B cell (primary cell): ENCODE data around the gene PARP8.

Source experiments
- EZH2 ChIP-seq: IDR thresholded peaks from 2 replicates; pipeline ENCODE4 v1.6.1; 2012; ENCODE audit warnings: borderline replicate concordance, low read depth, mild to moderate bottlenecking, moderate library complexity, low read length; ENCODE audit not compliant: insufficient read depth, poor library complexity, severe bottlenecking
- TF ChIP-seq, protein P1 (sequence below): fragments of 200-600 bp; IDR thresholded peaks from one replicate; pipeline ENCODE4 v1.8.0; 2022; ENCODE audit warnings: antibody characterized with exemption, mild to moderate bottlenecking

DNA sequence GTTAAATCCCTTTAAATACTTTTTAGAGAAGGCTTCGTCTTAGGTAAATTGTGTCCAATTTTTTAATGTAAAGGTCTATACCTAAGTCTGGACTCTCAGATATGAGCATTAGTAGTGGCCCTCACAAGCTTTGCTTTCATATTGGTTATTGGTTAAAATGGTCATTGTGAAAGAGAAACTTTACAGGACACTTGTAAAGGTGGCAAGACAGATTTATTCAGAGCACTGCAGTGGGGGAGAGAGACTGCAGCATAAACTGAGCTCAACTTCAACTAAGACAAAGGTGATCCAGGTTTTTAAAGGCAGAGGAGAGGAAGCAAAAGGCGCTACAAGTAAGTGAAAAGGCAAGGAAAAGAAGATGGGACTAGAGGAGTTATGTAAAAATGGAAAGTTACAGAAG, 157.7 kb downstream of the PARP8 start:
- no peak for TF ChIP-seq EZH2
- TF ChIP-seq, protein P1, sequence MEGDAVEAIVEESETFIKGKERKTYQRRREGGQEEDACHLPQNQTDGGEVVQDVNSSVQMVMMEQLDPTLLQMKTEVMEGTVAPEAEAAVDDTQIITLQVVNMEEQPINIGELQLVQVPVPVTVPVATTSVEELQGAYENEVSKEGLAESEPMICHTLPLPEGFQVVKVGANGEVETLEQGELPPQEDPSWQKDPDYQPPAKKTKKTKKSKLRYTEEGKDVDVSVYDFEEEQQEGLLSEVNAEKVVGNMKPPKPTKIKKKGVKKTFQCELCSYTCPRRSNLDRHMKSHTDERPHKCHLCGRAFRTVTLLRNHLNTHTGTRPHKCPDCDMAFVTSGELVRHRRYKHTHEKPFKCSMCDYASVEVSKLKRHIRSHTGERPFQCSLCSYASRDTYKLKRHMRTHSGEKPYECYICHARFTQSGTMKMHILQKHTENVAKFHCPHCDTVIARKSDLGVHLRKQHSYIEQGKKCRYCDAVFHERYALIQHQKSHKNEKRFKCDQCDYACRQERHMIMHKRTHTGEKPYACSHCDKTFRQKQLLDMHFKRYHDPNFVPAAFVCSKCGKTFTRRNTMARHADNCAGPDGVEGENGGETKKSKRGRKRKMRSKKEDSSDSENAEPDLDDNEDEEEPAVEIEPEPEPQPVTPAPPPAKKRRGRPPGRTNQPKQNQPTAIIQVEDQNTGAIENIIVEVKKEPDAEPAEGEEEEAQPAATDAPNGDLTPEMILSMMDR, result no peak
